Hematopoietic multipotent progenitor cell treated with erythropoietin and hydrocortisone succinate and interleukin-3 and kit ligand, for 15 days (in vitro differentiated cells): Measurements from ENCODE around the gene TAF5L.
"Not testable (repeated sequence)": the region's sequence is repeated elsewhere in the genome, so short reads cannot be mapped to it uniquely, and the experiment has no call there.

Experiments
- DNase-seq: peaks from one replicate; pipeline ENCODE4 v3.0.0-alpha.2; 2015; ENCODE audit warnings: low spot score

The TAF5L gene

DNA sequence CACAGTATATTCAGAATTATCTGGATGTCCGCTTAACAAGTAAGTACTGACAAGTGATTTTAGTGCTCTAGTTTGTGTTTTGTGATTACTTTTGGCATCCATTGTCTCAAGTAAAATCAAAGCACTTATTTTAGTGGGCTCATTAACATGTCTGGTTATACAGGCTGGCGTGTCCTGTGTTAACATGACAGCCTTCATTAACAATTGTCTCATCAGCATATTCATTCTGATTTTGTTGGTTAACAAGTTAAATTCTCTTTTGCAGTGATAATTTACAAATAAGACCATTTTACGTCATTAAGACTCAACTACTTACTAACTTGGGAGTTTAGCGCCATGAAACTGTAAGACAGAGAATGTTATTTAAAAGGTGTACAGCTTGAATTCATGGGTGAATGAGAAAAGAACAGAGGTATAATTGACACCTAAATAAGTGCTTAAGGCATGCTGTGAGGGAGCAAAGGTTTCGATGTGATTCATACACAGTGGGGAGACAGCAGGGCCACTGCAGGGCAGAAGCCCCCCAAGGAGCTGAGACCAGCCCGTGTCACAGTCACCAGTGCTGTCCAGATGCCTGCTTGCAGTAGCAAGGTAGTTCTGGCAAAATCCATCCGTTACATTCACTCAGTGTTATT is 22.4 kb downstream of the TAF5L start:
- no peak for DNase-seq

- no peak for DNase-seq
Measured at GRCh38 chr1:229600229-229600628, 25.7 kb downstream of the TAF5L start.

- DNase-seq, result peak; percentile 10
Measured at GRCh38 chr1:229599218-229599954, 26.5 kb downstream of the TAF5L start.

DNA sequence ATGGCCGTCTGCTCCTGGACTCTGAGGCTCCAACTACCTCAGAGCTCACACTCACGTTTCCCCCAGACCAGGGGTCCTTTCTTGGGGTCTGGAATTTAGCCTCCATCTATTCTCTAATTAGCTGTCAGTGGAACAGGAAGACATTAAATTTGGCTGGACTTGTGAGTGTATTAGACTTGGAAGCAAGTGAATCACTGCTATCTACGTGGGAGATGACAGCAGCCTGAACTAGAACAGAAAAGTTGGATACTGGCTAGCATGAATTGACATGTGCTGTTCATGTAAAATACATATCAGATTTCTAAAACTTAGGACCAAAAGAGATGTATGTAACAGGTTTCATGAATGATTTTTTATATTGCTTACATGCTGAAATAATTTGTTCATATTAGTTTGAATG is 28.0 kb downstream of the TAF5L start:
- DNase-seq, result no peak

DNA sequence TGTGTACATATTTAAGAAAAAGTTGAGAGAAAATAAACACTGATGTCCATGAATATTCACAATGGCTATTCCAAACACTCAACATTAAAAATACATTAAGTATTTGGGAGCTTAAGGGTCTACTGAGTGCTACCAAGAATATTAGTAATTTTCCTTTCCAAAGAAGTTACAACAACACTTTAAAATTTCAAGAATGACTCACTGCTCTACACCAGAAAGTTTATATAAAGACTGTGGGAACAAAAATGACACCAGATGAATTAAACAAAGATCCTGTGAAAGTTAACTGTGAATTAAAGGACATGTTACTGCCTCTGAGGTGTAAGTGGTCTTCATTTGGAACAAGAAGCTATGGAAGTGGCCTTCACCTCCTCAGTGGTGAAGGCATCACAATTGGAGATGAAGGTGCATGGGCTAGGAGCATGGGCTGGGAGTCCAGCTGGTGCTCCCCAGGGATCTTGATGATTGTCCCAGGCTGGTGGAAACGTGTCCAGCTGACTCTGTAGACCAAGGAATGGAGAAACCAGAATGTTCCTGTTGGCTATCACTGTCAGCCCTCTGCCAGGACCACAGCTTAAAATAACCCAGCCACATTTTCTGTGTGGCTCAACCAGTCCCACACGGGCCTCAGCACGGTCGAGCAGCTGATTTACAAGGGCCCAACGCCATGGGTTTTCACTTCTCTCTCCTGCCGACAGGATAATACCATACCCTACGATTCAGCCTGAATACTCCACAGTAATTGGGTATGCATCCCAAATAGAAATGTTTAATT is 28.8 kb downstream of the TAF5L start:
- no peak for DNase-seq

GRCh38 chr1:229595876-229596275 is 30.0 kb downstream of the TAF5L start:
- DNase-seq, result not testable (repeated sequence)

DNA sequence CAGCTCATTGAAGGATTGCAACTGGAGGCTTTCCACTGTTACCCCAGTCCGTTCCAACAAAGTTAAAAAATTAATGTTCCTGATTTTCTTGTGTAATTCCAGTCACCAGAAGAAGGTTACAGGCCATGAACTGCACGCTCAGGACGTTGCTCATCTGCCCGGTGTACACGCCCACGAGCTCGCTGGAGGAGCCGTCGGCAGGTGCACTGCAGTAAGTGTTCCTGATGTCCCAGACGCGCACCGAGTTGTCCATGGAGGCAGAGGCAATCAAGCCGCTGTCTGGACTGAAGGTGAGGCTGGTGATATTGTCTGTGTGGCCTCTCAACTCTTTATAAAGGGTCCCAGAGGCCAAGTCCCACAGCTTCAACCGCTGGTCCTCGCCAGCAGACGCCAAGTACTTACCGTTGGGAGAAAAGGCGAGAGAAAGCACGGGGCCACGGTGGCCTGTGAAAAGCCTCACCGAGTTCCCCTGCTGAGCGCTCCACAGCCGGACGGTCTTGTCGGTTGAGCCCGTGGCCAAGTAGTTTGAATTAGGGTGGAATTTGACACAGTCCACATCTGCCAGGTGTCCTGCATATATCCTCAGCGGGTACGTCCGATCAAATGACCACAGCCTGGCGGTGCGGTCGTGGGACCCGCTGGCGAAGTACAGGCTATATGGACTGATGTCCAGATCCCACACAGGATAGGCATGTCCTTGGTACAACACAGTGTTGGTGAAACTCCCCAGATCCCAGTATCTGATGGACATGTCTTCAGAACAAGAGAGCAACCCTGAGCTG is 31.5 kb downstream of the TAF5L start:
- DNase-seq, result no peak

GRCh38 chr1:229593800-229594199 is 32.1 kb downstream of the TAF5L start:
- no peak for DNase-seq

DNA sequence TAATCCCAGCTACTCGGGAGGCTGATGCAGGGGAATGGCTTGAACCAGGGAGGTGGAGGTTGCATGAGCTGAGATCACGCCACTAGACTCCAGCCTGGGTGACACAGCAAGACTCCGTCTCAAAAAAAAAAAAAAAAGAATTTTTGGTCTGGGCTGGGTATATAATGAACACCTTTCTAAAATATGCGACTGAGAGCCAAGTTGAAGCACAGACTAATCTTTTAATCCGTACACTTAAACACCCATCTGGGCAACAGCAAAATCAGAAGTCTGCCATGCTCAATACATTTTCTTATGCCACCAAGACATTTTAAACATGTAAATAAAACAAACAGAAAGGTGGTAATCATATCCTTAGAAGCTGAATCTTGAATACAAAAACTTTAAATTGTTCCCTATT is 35.8 kb downstream of the TAF5L start:
- no peak for DNase-seq

DNA sequence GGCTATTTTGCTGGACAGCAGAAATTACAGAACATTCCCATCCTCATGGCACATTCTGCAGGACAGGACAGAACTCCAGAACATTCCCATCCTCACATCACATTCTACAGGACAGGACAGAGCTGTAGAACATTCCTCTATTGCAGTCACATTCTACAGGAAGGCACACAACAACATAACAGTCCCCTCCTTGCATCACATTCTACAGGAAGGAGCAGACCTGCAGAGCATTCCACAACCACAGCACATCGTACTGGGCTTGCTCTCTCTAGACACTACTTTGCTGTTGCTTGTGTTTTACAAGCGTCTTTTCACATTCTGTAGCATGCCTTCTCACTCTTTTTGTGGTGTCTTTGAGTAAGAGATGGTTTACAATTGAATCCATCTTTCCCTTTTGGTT is 40.6 kb downstream of the TAF5L start:
- no peak for DNase-seq

GRCh38 chr1:229582715-229583114 is 43.2 kb downstream of the TAF5L start:
- DNase-seq, result no peak

GRCh38 chr1:229582011-229582694 is 43.8 kb downstream of the TAF5L start:
- DNase-seq, result no peak

- no peak for DNase-seq
Measured at GRCh38 chr1:229581485-229581884, 44.4 kb downstream of the TAF5L start.

- no peak for DNase-seq
Measured at GRCh38 chr1:229579059-229579673, 46.8 kb downstream of the TAF5L start.

- no peak for DNase-seq
Measured at GRCh38 chr1:229578168-229579058, 47.5 kb downstream of the TAF5L start.

- no peak for DNase-seq
Measured at GRCh38 chr1:229574679-229575442, 51.1 kb downstream of the TAF5L start.

GRCh38 chr1:229572286-229572685 is 53.6 kb downstream of the TAF5L start:
- no peak for DNase-seq

- DNase-seq, result no peak
Measured at GRCh38 chr1:229570891-229571516, 54.9 kb downstream of the TAF5L start.

- DNase-seq, result no peak
Measured at GRCh38 chr1:229570305-229570704, 55.6 kb downstream of the TAF5L start.
